VCaP (cell line): ENCODE data around the gene PARP12.

Experiments used
- H3K27ac ChIP-seq: fragments of 450-650 bp; 2 replicates; pipeline ENCODE4 v1.5.1; 2017
- CTCF ChIP-seq: fragments of 450-650 bp; conservative IDR thresholded peaks from 2 replicates; pipeline ENCODE4 v1.5.1; 2017; ENCODE audit warnings: mild to moderate bottlenecking, moderate library complexity

Gene PARP12

GRCh38 chr7:140069298-140069949 lies 6.7 kb upstream of the PARP12 start:
- no peak overlapping the region for H3K27ac ChIP-seq
- no peak for TF ChIP-seq CTCF

GRCh38 chr7:140068033-140068432 lies 5.3 kb upstream of the PARP12 start:
- no peak for TF ChIP-seq CTCF

GRCh38 chr7:140067052-140067451 lies 4.3 kb upstream of the PARP12 start:
- TF ChIP-seq CTCF, result no peak
- no peak overlapping the region for H3K27ac ChIP-seq

More at GRCh38 chr7:140068033-140068432, 5.3 kb upstream of the PARP12 start:
- H3K27ac ChIP-seq, result no peak overlapping the region

GRCh38 chr7:140062118-140062527 lies 628 bp downstream of the PARP12 start:
- peak overlapping the region; percentile 90 for H3K27ac ChIP-seq
- TF ChIP-seq CTCF, result no peak

GRCh38 chr7:140061607-140061930 lies 1.2 kb downstream of the PARP12 start:
- TF ChIP-seq CTCF, result no peak
- H3K27ac ChIP-seq, result peak overlapping the region; percentile 90

- H3K27ac ChIP-seq, result peak overlapping the region; percentile 90
- TF ChIP-seq CTCF, result no peak
Observed at GRCh38 chr7:140060788-140061606, 1.8 kb downstream of the PARP12 start.

GRCh38 chr7:140060243-140060630 lies 2.5 kb downstream of the PARP12 start:
- peak overlapping the region; percentile 90 for H3K27ac ChIP-seq
- no peak for TF ChIP-seq CTCF
